HepG2 (cell line): ENCODE measurements around the gene ANKRD29. TPM values are rescaled to one million over a fixed set of nuclear protein-coding genes. Genes with fewer than 3 reads are reported as not detected.

Experiments
- ATAC-seq: fragments of 200-7000 bp; cut with Tn5 transposase; 3 replicates; pipeline ENCODE4 v1.9.1; 2020; ENCODE audit warnings: mild to moderate bottlenecking, moderate library complexity
- BruUV-seq: library from RNA; stranded (reverse); fragments of 400-500 nt; replicated peaks from 2 replicates; lab custom pipeline; 2021; lab: Mats Ljungman, UMichigan
- CTCF ChIA-PET: fragments of 300-600 bp; formaldehyde crosslinking; extraction: SDS; loops from one replicate; lab custom pipeline; 2021; ENCODE audit warnings: low total read pairs, inconsistent platforms, low intra/inter-chr PET ratio; lab: Yijun Ruan, JAX
- POLR2A ChIA-PET: fragments of 350-600 bp; sonication (Branson Sonifier 250); formaldehyde crosslinking; loops from one replicate; lab custom pipeline; 2020; ENCODE audit warnings: antibody characterized with exemption, inconsistent platforms; lab: Yijun Ruan, JAX
- DNase-seq: peaks from one replicate; pipeline ENCODE4 v3.0.0-alpha.2; 2015; ENCODE audit warnings: low spot score
- FAIRE-seq: peaks from 3 replicates; lab custom pipeline; 2011; peaks lifted over from hg19 to GRCh38; lab: Jason Lieb, UNC
- H2AFZ ChIP-seq: one replicate; pipeline ENCODE4 v1.6.1; 2011; ENCODE audit warnings: low read length, inconsistent platforms
- H3K27ac ChIP-seq: fragments of 300-600 bp; 3 replicates; pipeline ENCODE4 v1.8.0; 2011; ENCODE audit warnings: mixed run types, mild to moderate bottlenecking, mixed read lengths, low read length, inconsistent platforms; ENCODE audit not compliant: insufficient read depth; ENCODE audit errors: extremely low read length
- H3K27me3 ChIP-seq, 2 experiments: fragments of 200-600 bp in 1 of 2; 2 replicates in 1 of 2; 3 replicates in 1 of 2; pipeline versions ENCODE4 v1.6.0 to v1.8.0; 2011; ENCODE audit warnings: low read length in 2 of 2, mild to moderate bottlenecking in 2 of 2, moderate library complexity in 2 of 2, inconsistent platforms in 1 of 2; ENCODE audit not compliant: insufficient read depth in 2 of 2, control insufficient read depth in 1 of 2
- H3K36me3 ChIP-seq, 2 experiments: fragments of 200-600 bp in 1 of 2; replicated peaks in 1 of 2; 2 replicates in 1 of 2; 3 replicates in 1 of 2; pipeline versions ENCODE4 v1.5.1 to v1.8.0; 2011; ENCODE audit warnings: low read length in 2 of 2, inconsistent platforms in 1 of 2; ENCODE audit not compliant: insufficient read depth in 2 of 2, control insufficient read depth in 1 of 2
- H3K4me1 ChIP-seq: 2 replicates; pipeline ENCODE4 v1.5.1; 2012; ENCODE audit warnings: low read length, inconsistent platforms; ENCODE audit not compliant: insufficient read depth
- H3K4me2 ChIP-seq: 2 replicates; pipeline ENCODE4 v1.6.0; 2011; ENCODE audit warnings: low read depth, low read length, inconsistent platforms
- H3K4me3 ChIP-seq, 3 experiments: fragments of 200-600 bp in 1 of 3; sonication (generic), shearing (Covaris generic) in 1 of 3; replicated peaks in 1 of 3; 2 replicates each; pipeline ENCODE4 v1.5.1; 2011 to 2016; ENCODE audit warnings: low read length in 3 of 3, inconsistent platforms in 2 of 3, low read depth in 2 of 3, mild to moderate bottlenecking in 2 of 3, control low read depth in 1 of 3, mixed read lengths in 1 of 3; ENCODE audit not compliant: insufficient read depth in 1 of 3
- H3K79me2 ChIP-seq: one replicate; pipeline ENCODE4 v1.6.1; 2011; ENCODE audit warnings: low read length, inconsistent platforms; ENCODE audit not compliant: insufficient read depth
- H3K9ac ChIP-seq: 2 replicates; pipeline ENCODE4 v1.6.0; 2011; ENCODE audit warnings: mild to moderate bottlenecking, low read depth, low read length, inconsistent platforms; ENCODE audit not compliant: insufficient read depth
- H3K9me3 ChIP-seq: 2 replicates; pipeline ENCODE4 v1.5.1; 2012; ENCODE audit warnings: mild to moderate bottlenecking, low read length
- H4K20me1 ChIP-seq: 2 replicates; pipeline ENCODE4 v1.6.0; 2011; ENCODE audit warnings: inconsistent platforms, mild to moderate bottlenecking, low read length, moderate library complexity; ENCODE audit not compliant: insufficient read depth
- BCL6 ChIP-seq: IDR thresholded peaks from 2 replicates; pipeline ENCODE4 v1.6.1; 2016; ENCODE audit warnings: missing genetic modification reagents, missing compliant biosample characterization
- CEBPB ChIP-seq: IDR thresholded peaks from 2 replicates; pipeline ENCODE4 v1.6.1; 2011; ENCODE audit warnings: low read depth, low read length, improper control_type of control experiment, borderline replicate concordance
- DPF2 ChIP-seq: sonication (generic); formaldehyde crosslinking; IDR thresholded peaks from 2 replicates; pipeline ENCODE4 v1.4.0; 2020; ENCODE audit warnings: mild to moderate bottlenecking, low read depth, missing genetic modification reagents, borderline replicate concordance
- FOSL2 ChIP-seq: sonication (generic); formaldehyde crosslinking; IDR thresholded peaks from 2 replicates; pipeline ENCODE4 v1.4.0; 2020; ENCODE audit warnings: missing genetic modification reagents
- SOX13 ChIP-seq, 3 experiments: fragments of 450-650 bp in 1 of 3; sonication (generic) in 1 of 3; formaldehyde crosslinking in 1 of 3; IDR thresholded peaks in 2 of 3; conservative IDR thresholded peaks in 1 of 3; 2 replicates each; pipeline versions ENCODE4 v1.5.0 to v1.6.1; 2016 to 2020; ENCODE audit warnings: antibody characterized with exemption in 1 of 3, mild to moderate bottlenecking in 1 of 3, missing compliant biosample characterization in 1 of 3, missing genetic modification reagents in 1 of 3, moderate library complexity in 1 of 3
- SOX5 ChIP-seq: IDR thresholded peaks from 2 replicates; pipeline ENCODE4 v1.6.1; 2016; ENCODE audit warnings: borderline replicate concordance
- SOX6 ChIP-seq, 2 experiments: fragments of 450-650 bp in 1 of 2; sonication (generic) in 1 of 2; formaldehyde crosslinking in 1 of 2; IDR thresholded peaks; 2 replicates each; pipeline versions ENCODE4 v1.4.0 to v1.6.1; 2017 to 2020; ENCODE audit warnings: antibody characterized with exemption in 1 of 2, mild to moderate bottlenecking in 1 of 2, missing genetic modification reagents in 1 of 2
- SSRP1 ChIP-seq: IDR thresholded peaks from 2 replicates; pipeline ENCODE4 v1.6.1; 2016; ENCODE audit warnings: control low read depth
- WGBS: methylation state at CpG from one replicate; pipeline ENCODE4 v1.1.6; 2017; ENCODE audit warnings: low lambda C conversion rate; 5-methylcytosine and 5-hydroxymethylcytosine counted together
- in situ Hi-C: cut with HindIII; loops from 2 replicates; pipeline ENCODE4 v1.10.0; 2017; ENCODE audit warnings: low pct_unique_long_range_greater_than_20kb; ENCODE audit not compliant: extremely low pct_ligation_motif_present
- intact Hi-C: fragments of 100-400 bp; cut with micrococcal nuclease; formaldehyde crosslinking; loops from one replicate; pipeline ENCODE4 v1.10.0; 2022; ENCODE audit not compliant: unreplicated experiment
- polyA plus RNA-seq, 8 experiments: library from polyadenylated mRNA; depleted of rRNA in 3 of 8; stranded (reverse) in 7 of 8; unstranded in 1 of 8; fragments of >200 nt; fragmentation: Illumina TruSeq in 4 of 8; extraction: Trizol in 4 of 8; gene quantifications; 2 replicates each; pipeline versions ENCODE4 v1.2.1 to v1.2.3, GENCODE V29; 2011 to 2016; ENCODE audit warnings: low read depth in 4 of 8, missing spikeins in 1 of 8, mixed read lengths in 1 of 8; ENCODE audit not compliant: insufficient read depth in 1 of 8
- total RNA-seq, 5 experiments: library from RNA; depleted of rRNA; stranded (reverse); fragments of >200 nt; fragmentation: Illumina TruSeq; extraction: Trizol; gene quantifications; 2 replicates each; pipeline ENCODE4 v1.2.3, GENCODE V29; 2016; ENCODE audit warnings: low read depth in 1 of 5

The ANKRD29 gene
- total and polyA plus RNA-seq, 2 of the 13 experiments (the other 11 are each of a cell fraction or from before 2014, with no cell fraction given) = not detected

DNA sequence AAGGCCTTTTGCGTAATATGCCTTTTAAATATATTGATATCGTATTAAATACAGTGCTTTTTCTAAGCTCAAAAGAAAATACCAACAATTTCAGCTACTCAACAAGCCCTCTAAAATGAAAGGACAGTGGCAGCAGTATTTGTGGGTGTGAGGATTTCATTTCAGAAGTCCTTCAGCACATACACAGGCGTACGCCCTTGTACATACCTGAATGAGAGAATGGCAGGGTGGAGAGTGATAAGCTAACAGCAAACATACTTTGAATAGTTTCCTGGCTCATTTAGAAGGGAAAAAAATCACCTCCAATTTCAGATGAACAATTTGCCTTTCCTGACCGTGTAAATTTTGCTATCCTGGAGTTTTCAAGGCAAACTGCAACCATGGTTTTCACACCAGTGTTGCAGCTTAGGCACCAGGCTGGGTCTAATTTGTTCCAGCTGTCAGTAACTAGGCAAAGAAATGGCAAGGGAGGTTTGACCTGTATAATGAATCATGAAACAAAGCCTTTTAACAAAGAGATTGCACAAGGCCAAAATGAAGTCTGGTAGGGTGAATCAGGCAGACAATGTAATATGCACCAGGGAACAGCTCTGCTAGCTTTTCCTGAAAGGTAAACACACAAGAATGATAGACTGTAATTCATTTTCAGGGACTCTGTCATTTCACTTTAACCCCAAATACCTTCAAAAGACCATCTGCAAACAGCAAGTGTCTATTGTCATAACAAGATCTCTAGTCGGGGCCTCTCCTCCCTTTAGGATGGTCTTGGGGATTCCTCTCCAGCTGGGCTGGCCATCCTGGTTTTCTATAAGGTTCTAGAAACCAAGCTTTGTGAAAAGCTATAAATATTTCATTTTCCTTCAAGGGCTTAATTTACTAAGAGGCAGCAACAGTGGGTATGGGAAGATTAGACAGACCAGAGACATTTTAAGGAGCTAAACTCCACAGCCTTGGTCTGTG, 11.5 kb downstream of the ANKRD29 start:
- Histone ChIP-seq H3K4me1 (peaks cover 13% of the 10 kb centered on the region), H3K79me2 (no peaks in the 10 kb centered on the region), H3K9ac (no peak overlapping the region), H3K36me3 (no peaks in the 10 kb centered on the region), H3K4me3 (no peak overlapping the region), H3K27me3 (peaks cover 0 to 9% of the 10 kb centered on the region in 2 experiments; a peak in 2 of 5 replicates), H2AFZ (no peak overlapping the region), H3K27ac (no peak overlapping the region), H4K20me1 (no peaks in the 10 kb centered on the region), H3K4me2 (no peak overlapping the region), H3K9me3 (no peaks in the 10 kb centered on the region)
- intact Hi-C loops = no loop called here
- TF ChIP-seq SOX13 (IDR thresholded peaks at IDR 0.05) (peak; percentile 50; the same call in 1 of the 2 replicates), SOX13 (CRISPR knock-in tag; conservative IDR thresholded peaks at IDR 0.05 in 1 of 2, IDR thresholded peaks at IDR 0.05 in 1 of 2) (peak in 1 of 2 experiments; percentile 87; a peak in 2 of 4 replicates), CEBPB (peak; percentile 72; the same call in 1 of the 2 replicates), BCL6 (CRISPR knock-in tag) (0 out of 2 replicates have a peak, but pooled peaks have one; percentile 21), SSRP1 (CRISPR knock-in tag) (no peak), SOX5 (peak; percentile 63; the same call in 1 of the 2 replicates), DPF2 (CRISPR knock-in tag) (no peak), FOSL2 (0 out of 2 replicates have a peak, but pooled peaks have one; percentile 27), SOX6 (IDR thresholded peaks at IDR 0.05) (no peak), SOX6 (CRISPR knock-in tag; IDR thresholded peaks at IDR 0.05) (peak; percentile 47; the same call in 1 of the 2 replicates)
- POLR2A ChIA-PET = no interaction called here
- WGBS = 25% methylated on average over 6 of the region's 6 CpGs
- no peak for FAIRE-seq
- DNase-seq = peak; percentile 66
- CTCF ChIA-PET = no interaction called here
- in situ Hi-C loops = no loop called here
- peak; percentile 42; the same call in 1 of the 3 replicates for ATAC-seq
- BruUV-seq = no TSS peak
